Ramos (cell line): ENCODE measurements around the gene DDR2.

Experiments
- in situ Hi-C: fragments of 300-500 bp; cut with MboI; formaldehyde crosslinking; loops from one replicate; pipeline ENCODE4 v1.14.3; 2022; ENCODE audit warnings: low sequenced_read_pairs; ENCODE audit not compliant: unreplicated experiment

Gene DDR2

GRCh38 chr1:162667381-162668080 lies 35.3 kb downstream of the DDR2 start:
- in situ Hi-C loops: no loop called here

GRCh38 chr1:162670928-162671663 lies 38.8 kb downstream of the DDR2 start:
- in situ Hi-C loops: no loop called here

GRCh38 chr1:162671664-162672410 lies 39.6 kb downstream of the DDR2 start:
- in situ Hi-C loops: no loop called here

GRCh38 chr1:162672622-162673260 lies 40.5 kb downstream of the DDR2 start:
- in situ Hi-C loops: no loop called here

- in situ Hi-C loops: no loop called here
Measured at GRCh38 chr1:162674034-162674608, 41.9 kb downstream of the DDR2 start.

- in situ Hi-C loops: no loop called here
Measured at GRCh38 chr1:162676087-162676486, 43.8 kb downstream of the DDR2 start.

- in situ Hi-C loops: no loop called here
Measured at GRCh38 chr1:162676750-162677149, 44.5 kb downstream of the DDR2 start.

- in situ Hi-C loops: no loop called here
Measured at GRCh38 chr1:162677607-162678371, 45.5 kb downstream of the DDR2 start.

GRCh38 chr1:162678439-162678838 lies 46.2 kb downstream of the DDR2 start:
- in situ Hi-C loops: no loop called here

GRCh38 chr1:162679298-162679697 lies 47.0 kb downstream of the DDR2 start:
- in situ Hi-C loops: no loop called here

GRCh38 chr1:162680419-162681121 lies 48.3 kb downstream of the DDR2 start:
- in situ Hi-C loops: no loop called here

- in situ Hi-C loops: no loop called here
Measured at GRCh38 chr1:162681122-162681436, 48.8 kb downstream of the DDR2 start.

- in situ Hi-C loops: no loop called here
Measured at GRCh38 chr1:162682013-162682419, 49.8 kb downstream of the DDR2 start.

GRCh38 chr1:162687870-162688269 lies 55.6 kb downstream of the DDR2 start:
- in situ Hi-C loops: no loop called here

- in situ Hi-C loops: no loop called here
Measured at GRCh38 chr1:162688521-162688920, 56.3 kb downstream of the DDR2 start.

- in situ Hi-C loops: no loop called here
Measured at GRCh38 chr1:162688931-162689330, 56.7 kb downstream of the DDR2 start.

- in situ Hi-C loops: no loop called here
Measured at GRCh38 chr1:162689745-162690671, 57.7 kb downstream of the DDR2 start.
